Measurements from ENCODE around the gene DTWD2.
"Not testable (repeated sequence)": the region's sequence is repeated elsewhere in the genome, so short reads cannot be mapped to it uniquely, and the experiment has no call there.

The DTWD2 gene, protein sequence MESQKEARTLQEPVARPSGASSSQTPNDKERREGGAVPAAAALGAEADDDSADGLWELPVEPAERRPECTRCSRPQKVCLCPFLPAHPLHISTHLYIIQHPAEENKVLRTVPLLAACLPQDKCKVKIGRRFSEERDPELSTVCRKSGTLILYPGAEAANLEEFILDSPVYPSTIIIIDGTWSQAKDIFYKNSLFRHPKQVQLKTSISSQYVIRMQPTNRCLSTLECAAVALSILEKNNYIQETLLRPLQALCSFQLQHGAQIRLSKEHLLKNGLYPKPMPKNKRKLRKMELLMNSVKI

DNA sequence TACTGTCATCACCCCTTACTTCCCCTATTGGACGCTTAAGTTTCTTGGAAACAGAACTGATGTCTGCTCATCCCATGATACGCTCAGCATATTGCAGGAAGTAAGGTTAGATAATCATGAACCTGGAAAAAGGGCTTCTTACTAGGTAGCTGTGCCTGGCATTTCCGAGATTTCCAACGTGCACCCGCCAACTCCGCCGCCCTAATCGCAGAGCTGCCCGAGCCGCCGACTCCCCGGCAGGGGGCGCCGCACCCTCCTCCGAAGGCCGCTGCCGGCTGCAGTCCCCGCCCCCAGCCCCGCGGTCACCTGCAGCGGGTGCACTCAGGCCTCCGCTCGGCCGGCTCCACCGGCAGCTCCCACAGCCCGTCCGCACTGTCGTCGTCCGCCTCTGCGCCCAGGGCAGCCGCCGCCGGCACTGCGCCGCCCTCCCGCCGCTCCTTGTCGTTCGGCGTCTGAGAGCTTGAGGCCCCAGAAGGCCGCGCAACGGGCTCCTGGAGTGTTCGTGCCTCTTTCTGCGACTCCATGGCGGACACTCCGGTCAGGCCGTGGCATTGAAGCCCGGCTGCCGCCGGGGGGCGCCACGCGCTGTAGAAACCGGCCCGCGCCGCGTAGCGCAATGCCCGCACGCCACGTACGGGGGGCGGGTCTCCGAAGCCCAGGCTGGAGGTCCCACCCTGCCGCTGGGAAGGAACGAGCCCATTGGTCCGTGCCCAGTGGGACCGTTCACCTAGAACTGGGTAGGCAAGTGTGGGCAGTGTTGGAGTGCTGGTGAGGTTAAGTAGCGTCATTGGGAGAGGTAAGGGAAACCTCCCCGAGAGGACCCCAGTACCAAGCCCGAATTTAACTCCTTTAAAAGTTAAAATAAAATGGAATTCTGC is at the start of gene DTWD2:
Gene DTWD2, minus strand, starts transcription at position 560 of the 878 bp plus-strand sequence. Its CDS starts 36 bp downstream, at position 524.
- peak; percentile 92 to 95 for DNase-seq

DNA sequence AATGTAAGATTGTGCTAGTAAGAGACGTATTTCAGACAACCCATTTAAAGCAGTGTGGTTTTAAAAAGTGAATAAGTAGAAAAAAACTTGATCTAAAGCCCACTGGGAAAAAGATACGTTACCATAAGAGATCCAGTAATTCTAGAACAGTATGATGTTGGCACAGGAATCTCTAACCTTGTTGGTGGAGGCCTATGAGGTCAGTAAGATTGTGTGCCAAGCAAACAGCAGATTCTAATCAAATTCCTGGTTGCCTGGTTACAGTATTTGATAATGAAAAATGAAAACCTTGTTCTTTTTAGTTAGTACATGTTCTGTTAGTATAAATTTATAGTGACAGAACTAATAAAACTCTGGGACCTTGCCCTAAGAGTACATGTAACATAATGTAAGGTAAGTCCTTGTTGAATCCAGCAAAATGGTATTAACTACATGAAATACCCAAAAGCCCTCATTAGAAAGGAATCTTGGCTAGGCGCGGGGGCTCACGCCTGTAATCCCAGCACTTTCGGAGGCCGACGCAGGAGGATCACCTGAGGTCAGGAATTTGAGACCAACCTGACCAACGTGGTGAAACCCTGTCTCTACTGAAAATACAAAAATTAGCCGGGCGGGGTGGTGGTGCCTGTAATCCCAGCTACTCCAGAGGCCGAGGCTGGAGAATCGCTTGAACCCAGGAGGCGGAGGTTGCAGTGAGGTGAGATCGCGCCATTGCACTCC is 49.3 kb upstream of the DTWD2 start:
- DNase-seq: no peak

DNA sequence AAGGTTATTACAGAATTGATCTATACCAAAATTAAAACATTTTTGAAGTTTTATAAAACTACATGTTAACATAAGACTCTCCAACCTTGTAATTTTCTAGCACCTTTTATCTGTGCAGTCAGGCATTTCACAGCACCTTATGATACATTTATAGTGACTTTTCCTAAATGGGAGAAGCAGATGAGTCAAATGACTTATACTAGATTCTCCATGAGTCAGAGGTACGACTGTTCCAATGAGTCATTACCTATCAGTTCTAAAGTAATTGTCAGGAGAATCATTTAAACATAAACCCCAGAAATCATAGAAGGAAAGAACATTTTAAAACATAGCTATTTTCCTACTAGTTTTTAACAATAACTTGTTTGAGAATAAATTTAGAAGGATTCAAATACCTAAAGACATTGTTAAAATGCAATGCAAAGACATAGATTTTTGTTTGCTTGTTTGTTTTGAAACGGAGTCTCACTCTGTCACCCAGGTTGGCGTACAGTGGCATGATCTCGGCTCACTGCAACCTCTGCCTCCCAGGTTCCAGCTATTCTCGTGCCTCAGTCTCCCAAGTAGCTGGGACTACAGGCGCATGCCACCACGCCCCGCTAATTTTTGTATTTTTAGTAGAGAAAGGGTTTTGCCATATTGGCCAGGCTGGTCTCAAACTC is 47.9 kb upstream of the DTWD2 start:
- no peak for DNase-seq

DNA sequence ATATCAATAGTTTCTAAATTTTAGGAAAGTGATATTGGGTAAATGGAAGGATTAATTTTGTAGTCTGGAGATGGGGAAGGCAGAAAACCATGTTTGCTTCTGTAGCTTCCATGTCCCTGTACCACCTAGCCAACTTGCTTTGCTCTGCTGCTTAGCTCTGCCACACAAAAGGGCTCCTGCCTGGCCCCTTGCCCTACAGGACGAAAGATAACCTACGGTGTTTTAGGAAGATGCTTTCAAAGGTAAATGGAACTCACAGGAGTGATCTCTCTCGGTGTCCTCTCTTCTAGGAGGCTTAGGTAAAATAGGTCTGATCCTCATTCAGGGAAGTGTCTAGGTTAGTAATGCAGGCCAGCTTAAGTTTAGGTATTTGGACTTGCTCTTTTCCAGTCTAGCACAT is 44.8 kb upstream of the DTWD2 start:
- DNase-seq: no peak

DNA sequence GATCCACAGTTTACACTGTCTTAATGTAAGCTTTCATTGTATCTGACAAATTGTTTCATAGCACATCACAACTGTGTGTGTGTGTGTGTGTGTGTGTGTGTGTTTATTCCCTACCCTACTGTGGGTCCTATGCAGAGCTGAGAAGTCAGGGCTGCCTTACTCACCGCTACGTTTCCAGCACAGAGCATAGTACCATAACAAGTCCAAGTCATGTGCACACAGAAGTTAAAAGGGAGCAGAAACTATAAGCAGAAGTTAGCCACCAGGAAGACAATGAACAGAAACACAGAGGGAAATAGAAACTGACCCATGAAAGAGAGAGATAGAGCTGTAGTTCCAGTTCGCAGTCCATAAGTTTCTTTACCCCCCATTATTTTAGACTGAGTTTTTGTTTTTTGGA is 44.3 kb upstream of the DTWD2 start:
- no peak for DNase-seq

DNA sequence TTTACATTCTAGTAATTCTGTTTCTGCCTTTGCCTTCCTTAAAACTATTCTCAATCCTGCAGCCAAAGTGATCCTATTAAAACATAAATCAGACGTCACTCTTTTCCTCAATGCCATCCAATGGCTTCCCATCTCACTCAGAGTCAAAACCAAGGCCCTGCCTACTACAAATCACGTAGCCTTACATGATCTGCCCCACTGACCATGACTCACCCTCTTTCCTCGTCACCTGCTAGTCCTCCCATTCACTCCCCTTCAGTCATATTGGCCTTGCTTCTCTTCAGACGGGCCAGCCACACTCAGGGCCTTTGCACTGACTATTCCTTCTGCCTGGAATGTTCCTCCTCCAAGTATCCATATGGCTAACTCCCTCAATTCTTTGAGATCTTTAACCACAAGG is 43.6 kb upstream of the DTWD2 start:
- peak; percentile 2 to 26 for DNase-seq

DNA sequence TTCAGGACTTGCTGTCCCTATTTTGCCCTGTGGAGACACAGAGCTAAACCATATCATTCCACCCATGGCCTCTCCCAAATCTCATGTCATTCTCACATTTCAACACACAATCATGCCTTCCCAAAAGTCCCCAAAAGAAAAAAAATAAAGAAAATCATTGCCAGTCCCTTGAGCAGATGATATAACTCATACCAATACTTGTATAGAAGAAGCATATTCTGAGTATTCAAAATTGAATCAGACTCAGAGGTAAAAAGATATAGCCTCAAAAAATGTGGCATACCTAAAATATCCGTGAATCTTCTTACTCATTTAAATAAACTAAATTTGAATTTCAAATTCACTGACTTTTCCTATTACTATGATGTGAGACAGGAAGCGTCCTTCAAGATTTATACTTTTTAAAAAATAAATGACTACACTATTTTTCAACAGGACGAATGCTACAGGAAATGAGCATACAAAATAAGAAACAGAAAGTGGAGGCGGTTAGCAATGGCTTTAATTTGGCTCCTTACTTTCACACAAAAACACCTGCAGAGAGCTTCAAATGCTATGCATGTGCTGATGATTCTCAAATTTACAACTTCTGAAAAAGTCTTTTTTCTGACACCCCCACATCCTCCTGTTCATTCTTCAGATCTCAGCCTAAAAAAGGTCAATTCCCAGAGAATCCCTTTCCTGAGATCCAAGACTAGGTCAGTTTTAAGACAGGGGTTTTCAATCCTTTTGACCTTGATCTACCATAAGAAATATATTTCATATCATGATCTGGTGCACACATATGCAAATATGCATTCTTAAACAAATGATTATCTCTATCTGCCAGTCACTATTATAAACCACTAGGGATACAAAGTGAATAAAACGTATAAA is 42.9 kb upstream of the DTWD2 start:
- DNase-seq: no peak

DNA sequence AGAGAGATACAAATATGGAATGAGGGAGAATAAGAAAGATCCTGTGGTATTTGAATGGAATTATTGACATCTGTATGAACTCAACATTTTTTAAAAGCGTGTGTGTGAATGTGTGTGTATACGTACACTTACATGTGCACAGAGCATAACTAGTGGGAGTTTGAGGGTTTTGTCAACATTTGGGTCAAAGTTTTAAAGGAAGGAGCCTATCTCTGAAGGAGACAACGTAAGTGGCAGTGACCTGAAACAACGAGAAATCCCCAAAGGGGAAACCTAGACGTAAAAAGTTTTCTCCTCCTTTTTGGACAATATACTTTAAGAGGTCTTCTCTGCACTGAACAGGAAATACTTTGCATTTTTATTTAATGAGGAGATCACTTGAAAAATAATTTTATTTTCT is 40.2 kb upstream of the DTWD2 start:
- no peak for DNase-seq

DNA sequence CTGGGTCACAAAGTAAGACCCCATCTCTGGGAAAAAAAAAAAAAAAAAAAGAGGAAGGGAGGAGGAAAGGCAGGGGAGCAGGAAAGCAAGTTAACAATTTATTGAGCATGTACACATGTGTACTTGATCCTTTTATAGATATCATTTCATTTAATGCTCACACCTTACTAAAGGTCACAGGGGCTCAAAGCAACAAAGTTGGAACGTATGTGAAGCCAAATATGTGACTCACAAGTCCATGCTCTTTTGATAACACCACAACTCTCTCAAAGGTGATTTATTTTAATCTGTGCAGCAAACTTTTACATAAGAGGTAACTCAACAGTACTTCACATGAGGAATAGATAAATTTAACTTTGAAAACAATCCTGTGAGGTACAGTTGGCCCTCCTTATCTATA is 34.4 kb upstream of the DTWD2 start:
- DNase-seq: no peak

DNA sequence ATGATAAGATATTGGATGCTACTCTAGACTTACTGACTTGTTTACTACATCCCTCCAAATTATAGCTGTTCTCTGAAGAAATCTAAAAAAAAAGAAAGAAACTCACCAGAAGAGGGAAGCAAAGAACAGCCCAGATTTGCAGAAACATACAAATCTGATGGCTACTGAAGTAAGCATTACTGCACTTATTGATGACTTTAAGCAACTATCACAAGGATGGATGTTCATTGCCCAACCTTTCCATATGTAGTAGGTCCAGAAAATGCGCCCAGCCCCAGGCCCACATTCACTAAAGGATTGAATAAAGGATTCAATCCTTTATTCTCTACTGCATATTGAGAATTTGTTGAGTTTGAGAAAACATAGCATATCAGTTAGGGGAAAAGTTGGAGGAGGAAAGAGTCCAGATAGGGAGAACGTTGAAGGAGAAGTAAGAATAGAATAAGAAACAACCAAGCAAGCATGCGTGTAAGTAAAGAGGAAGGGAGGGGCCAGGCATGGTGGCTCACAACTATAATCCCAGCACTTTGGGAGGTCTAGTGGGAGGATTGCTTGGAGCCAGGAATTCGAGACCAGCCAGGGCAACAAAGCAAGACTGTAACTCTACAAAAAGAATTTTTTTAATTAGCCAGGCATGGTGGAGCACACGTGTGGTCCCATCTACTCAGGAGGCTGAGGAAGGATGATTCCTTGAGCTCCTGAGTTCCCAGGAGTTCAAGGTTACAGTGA is 33.8 kb upstream of the DTWD2 start:
- DNase-seq: no peak

DNA sequence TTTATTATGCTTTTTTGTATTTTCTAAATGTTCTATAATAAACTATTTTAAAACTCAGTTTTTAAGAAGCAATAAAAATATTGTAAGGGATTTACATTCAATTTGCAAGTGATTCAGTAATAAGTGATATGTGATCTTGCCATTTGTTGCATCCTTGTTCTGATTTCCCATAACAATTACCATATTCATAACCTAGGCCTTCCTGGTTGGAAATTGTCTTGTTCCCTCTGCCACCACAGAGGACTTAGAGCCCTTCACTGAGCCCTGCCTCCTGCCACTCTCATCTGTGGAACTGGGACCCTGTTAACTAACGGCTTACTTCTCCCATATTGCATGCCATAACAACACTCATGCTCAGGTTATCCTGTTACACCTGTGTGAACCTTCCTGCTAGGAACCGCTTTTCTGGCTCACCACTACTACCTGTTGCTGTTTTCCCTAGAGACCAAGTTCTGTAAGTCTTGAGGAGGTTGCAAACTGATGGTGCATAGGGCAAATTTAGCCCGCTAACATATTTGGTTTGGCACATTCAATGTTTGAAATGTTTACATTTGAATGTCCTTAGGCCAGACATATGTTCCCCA is 32.9 kb upstream of the DTWD2 start:
- DNase-seq: no peak

DNA sequence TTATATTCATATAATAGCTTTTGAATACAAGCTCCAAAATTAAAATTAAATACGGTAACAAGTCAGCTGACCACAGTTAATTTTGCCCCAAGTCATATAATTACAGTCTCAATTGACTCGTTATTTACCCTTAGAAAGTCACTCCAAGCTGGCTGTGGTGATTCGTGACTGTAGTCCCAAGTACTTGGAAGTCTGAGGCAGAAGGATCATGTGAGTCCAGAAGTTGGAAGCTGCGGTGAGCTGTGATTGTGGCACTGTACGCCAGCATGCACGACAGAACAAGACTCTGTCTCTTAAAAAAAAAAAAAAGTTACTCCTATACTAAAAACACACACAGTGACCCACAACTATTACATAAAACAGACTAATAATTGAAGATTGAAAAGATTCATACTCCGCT is 31.6 kb upstream of the DTWD2 start:
- DNase-seq: no peak

DNA sequence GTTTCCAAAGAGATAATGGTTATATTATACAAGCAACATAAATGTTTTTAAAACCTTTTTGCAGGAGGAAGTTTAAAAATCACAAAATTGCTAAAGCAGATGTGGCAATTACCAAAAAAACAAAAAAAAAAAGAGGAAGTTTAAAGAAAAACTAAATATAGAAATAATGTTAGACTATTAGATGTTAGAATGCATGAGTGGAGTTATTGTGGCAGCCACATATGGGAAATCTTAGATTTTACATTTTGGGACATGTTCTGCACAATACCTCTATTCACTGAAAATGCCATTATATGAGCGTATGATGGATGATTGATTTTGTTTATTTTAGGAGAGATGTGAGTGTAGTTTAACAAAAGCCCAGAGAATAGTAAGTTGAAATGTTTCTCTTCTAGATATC is 31.2 kb upstream of the DTWD2 start:
- no peak for DNase-seq

DNA sequence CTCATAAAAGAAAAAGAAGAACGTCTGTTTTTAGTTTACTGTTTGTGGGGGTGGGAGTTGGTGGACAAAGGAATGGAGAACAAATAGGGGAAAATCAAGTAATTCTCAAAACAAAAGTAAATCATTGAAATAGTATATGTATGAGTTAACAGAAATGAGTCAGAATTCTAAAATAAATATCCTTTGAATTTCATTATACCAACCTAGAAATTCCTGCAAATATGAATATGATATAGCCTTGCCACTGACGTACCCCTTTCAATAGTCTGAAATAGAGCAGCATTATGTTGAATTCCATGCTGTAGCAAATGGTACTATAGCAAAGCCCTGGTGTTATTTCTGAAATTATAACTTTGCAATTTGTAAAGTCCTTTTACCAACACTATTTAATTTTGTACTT is 29.6 kb upstream of the DTWD2 start:
- no peak for DNase-seq

DNA sequence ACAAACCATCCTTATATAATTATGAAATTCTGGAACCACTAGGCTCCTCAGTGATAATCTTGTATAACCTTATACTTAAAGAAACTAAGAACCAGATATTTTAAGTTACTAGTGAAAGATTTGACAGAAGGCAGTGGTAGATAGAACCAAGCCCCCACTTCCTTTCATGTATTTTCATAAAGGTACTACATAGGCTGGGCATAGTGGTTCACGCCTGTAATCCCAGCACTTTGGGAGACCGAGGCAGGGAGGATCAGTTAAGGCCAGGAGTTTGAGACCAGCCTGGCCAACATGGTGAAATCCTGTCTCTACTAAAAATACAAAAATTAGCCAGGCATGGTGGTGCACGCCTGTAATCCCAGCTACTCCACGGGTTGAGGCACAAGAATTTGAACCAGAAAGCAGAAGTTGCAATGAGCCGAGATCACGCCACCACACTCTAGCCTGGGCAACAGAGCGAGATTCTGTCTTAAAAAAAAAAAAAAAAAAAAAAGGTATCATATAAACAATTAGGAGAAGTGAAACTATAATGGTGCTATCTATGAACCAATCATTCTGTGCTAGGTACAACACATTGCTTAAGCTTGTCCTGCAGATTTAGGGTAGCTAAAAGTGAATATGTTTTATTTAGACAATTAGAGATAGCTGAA is 27.9 kb upstream of the DTWD2 start:
- DNase-seq: no peak

DNA sequence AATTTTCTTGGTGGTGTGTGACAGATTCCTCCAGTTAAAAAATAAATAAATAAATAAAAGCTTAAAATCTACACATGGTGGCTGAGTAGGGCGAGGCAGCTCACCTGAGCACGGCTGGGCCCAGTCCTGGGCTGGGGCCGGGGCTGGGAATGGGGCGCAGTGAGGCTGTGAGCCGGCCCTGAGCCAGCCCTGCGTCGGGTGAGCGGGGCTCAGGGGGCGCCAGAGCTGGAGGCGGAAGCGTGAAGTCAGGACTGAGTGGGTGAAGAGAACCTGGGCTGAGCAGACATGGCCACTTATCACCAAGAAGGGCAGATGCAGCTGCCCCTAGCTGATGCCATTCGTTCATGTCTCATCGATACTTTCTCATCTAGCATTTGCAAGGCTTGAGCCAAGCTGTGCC is 22.8 kb upstream of the DTWD2 start:
- no peak for DNase-seq

DNA sequence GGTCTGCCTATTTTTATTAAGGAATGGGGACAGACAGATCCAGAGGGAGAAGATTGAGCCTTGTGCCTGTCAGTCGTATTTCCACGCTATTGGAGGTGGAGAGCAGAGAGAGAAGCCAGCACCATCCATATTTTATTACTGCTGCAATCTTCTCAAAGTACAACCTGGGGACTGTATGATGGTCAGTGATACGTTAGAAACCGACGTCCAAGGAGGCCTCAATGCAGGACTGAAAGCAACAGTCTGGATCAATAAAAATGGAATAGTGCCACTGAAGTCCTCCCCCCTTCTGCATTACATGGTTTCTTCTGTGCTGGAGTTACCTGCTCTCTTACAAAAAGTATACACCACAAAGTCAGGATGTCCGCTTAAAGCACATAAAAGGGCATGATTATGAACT is 21.9 kb upstream of the DTWD2 start:
- no peak for DNase-seq

DNA sequence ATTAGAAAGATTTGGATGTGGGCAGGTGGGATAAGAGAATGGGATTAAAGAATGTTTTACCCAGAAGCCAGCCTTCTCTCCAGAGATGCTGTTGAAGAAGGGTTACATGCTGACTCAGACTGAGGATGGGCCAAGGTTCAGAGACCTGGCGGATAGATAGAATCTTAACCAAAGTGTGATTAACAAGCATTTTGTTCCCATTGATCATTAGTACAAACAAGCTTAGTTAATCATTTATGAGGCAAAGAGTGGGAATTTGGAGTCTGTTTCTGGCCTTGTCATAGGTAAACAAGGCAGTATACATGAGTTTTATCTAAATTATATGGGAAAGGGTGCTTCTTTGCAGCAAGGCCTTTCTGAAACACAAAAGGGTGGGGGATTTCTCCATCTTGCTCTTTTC is 20.8 kb upstream of the DTWD2 start:
- no peak for DNase-seq

DNA sequence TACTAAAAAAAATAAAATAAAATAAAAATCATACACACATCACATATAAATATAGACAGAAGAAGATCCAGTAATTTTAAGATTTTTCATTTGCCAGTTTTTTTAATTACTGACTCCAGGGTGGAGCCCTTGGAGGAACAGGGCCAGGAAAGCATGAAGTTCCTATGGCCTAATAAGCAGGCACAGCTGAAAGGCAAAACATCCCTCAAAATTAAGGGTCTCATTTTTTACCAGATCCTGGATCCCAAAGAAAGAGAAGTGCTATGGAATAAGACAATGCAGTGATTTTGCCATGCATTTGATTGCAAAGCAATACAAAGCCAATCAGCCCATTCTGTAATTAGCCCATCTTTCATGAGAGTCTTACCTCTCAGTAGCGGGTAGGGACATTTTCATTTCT is 11.3 kb upstream of the DTWD2 start:
- DNase-seq: no peak

DNA sequence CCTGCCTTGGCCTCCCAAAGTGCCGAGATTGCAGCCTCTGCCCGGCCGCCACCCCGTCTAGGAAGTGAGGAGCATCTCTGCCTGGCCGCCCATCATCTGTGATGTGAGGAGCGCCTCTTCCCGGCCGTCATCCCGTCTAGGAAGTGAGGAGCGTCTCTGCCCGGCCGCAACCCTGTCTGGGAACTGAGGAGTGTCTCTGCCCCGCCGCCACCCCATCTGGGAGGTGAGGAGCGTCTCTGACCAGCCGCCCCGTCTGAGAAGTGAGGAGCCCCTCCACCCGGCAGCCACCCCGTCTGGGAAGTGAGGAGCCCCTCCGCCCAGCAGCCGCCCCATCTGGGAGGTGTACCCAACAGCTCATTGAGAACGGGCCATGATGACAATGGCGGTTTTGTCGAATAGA is 10.5 kb upstream of the DTWD2 start:
- DNase-seq: not testable (repeated sequence)

DNA sequence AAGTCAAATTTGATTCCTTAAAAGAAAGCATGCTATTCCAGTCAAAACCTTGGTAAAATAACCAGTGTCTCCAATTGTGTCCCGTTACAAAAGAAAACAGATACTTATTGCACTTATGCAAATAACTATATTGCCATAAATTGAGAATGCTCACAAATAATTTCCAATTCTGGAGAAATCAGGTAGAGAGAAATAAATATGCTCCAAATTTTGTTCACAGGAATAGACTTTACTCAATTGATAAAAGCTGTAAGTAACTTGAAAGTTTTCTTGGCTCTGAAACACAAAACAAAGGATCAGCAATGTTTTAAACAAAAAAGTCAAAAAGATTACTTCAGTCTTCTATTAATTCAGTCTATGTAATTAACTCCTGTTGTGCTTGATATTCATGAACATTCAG is 7.8 kb upstream of the DTWD2 start:
- DNase-seq: no peak

All from SHP77 (cell line).